HG02763 (cell line): ENCODE measurements around the gene BBS10.
"Not testable (repeated sequence)": the region's sequence is repeated elsewhere in the genome, so short reads cannot be mapped to it uniquely, and the experiment has no call there.

Experiments
- ATAC-seq: cut with Tn5 transposase; IDR thresholded peaks from one replicate; pipeline ENCODE4 v1.9.1; 2021; ENCODE audit warnings: mild to moderate bottlenecking, moderate library complexity; ENCODE audit not compliant: unreplicated experiment

Gene BBS10

GRCh38 chr12:76332606-76333005 lies 15.6 kb downstream of the BBS10 start:
- ATAC-seq, result no peak

GRCh38 chr12:76329606-76330005 lies 18.6 kb downstream of the BBS10 start:
- no peak for ATAC-seq

- ATAC-seq, result no peak
Measured at GRCh38 chr12:76329159-76329558, 19.1 kb downstream of the BBS10 start.

GRCh38 chr12:76319595-76320319 lies 28.5 kb downstream of the BBS10 start:
- not testable (repeated sequence) for ATAC-seq

- no peak for ATAC-seq
Measured at GRCh38 chr12:76318773-76319594, 29.2 kb downstream of the BBS10 start.

GRCh38 chr12:76317976-76318375 lies 30.2 kb downstream of the BBS10 start:
- ATAC-seq, result no peak

- no peak for ATAC-seq
Measured at GRCh38 chr12:76316468-76316867, 31.7 kb downstream of the BBS10 start.

- no peak for ATAC-seq
Measured at GRCh38 chr12:76313299-76313698, 34.9 kb downstream of the BBS10 start.

- no peak for ATAC-seq
Measured at GRCh38 chr12:76312315-76312714, 35.9 kb downstream of the BBS10 start.

- no peak for ATAC-seq
Measured at GRCh38 chr12:76311796-76312195, 36.4 kb downstream of the BBS10 start.

- no peak for ATAC-seq
Measured at GRCh38 chr12:76310110-76310509, 38.1 kb downstream of the BBS10 start.

- ATAC-seq, result no peak
Measured at GRCh38 chr12:76308866-76309265, 39.3 kb downstream of the BBS10 start.

GRCh38 chr12:76307083-76307482 lies 41.1 kb downstream of the BBS10 start:
- no peak for ATAC-seq

GRCh38 chr12:76303989-76304460 lies 44.2 kb downstream of the BBS10 start:
- no peak for ATAC-seq

- no peak for ATAC-seq
Measured at GRCh38 chr12:76303365-76303764, 44.9 kb downstream of the BBS10 start.

GRCh38 chr12:76300297-76300665 lies 47.9 kb downstream of the BBS10 start:
- no peak for ATAC-seq

- no peak for ATAC-seq
Measured at GRCh38 chr12:76299536-76300296, 48.5 kb downstream of the BBS10 start.
